Left kidney (tissue), 2 donors: ENCODE data around the gene PTGFR. TPM values are rescaled to one million over a fixed set of nuclear protein-coding genes. Genes with fewer than 3 reads are reported as not detected.

ENCODE experiments used
- DNase-seq: peaks from one replicate; pipeline ENCODE4 v3.0.0-alpha.2; 2013
- polyA plus RNA-seq: library from polyadenylated mRNA; unstranded; fragments of 120-200 nt; gene quantifications from one replicate; pipeline ENCODE4 v1.2.1, GENCODE V29; 2013; ENCODE audit not compliant: insufficient read length

Gene PTGFR
- polyA plus RNA-seq, 1 donor = 0.25 TPM

- no peak for DNase-seq
Measured at GRCh38 chr1:78520843-78521242, 30.1 kb downstream of the PTGFR start.

GRCh38 chr1:78522136-78522535, 31.4 kb downstream of the PTGFR start:
- DNase-seq = no peak

- no peak for DNase-seq
Measured at GRCh38 chr1:78526496-78526895, 35.7 kb downstream of the PTGFR start.

- no peak for DNase-seq
Measured at GRCh38 chr1:78527706-78528105, 36.9 kb downstream of the PTGFR start.

GRCh38 chr1:78533527-78533926, 42.8 kb downstream of the PTGFR start:
- no peak for DNase-seq

- DNase-seq = no peak
Measured at GRCh38 chr1:78535286-78535685, 44.5 kb downstream of the PTGFR start.

- DNase-seq = no peak
Measured at GRCh38 chr1:78536427-78536826, 45.7 kb downstream of the PTGFR start.

GRCh38 chr1:78540048-78540447, 49.3 kb downstream of the PTGFR start:
- DNase-seq = no peak

- no peak for DNase-seq
Measured at GRCh38 chr1:78541479-78541878, 50.7 kb downstream of the PTGFR start.

GRCh38 chr1:78543941-78544643, 53.3 kb downstream of the PTGFR start:
- no peak for DNase-seq

- no peak for DNase-seq
Measured at GRCh38 chr1:78547081-78547480, 56.3 kb downstream of the PTGFR start.

- DNase-seq = no peak
Measured at GRCh38 chr1:78549331-78549730, 58.6 kb downstream of the PTGFR start.

- no peak for DNase-seq
Measured at GRCh38 chr1:78549891-78550290, 59.1 kb downstream of the PTGFR start.

GRCh38 chr1:78553859-78554258, 63.1 kb downstream of the PTGFR start:
- DNase-seq = no peak

GRCh38 chr1:78554840-78555239, 64.1 kb downstream of the PTGFR start:
- no peak for DNase-seq

- no peak for DNase-seq
Measured at GRCh38 chr1:78559680-78560079, 68.9 kb downstream of the PTGFR start.

- no peak for DNase-seq
Measured at GRCh38 chr1:78560811-78561210, 70.0 kb downstream of the PTGFR start.

- DNase-seq = no peak
Measured at GRCh38 chr1:78561856-78562255, 71.1 kb downstream of the PTGFR start.

GRCh38 chr1:78565393-78565792, 74.6 kb downstream of the PTGFR start:
- no peak for DNase-seq

GRCh38 chr1:78570539-78570938, 79.8 kb downstream of the PTGFR start:
- DNase-seq = no peak

GRCh38 chr1:78577257-78578100, 86.7 kb downstream of the PTGFR start:
- DNase-seq = no peak

GRCh38 chr1:78586572-78586971, 95.8 kb downstream of the PTGFR start:
- no peak for DNase-seq

- no peak for DNase-seq
Measured at GRCh38 chr1:78587211-78587610, 96.4 kb downstream of the PTGFR start.
